NCI-H2227 (cell line): Measurements from ENCODE around the gene ARHGDIG.

Experiments used
- DNase-seq: peaks from one replicate; lab custom pipeline; 2025; ENCODE audit not compliant: unreplicated experiment; lab: John Stamatoyannopoulos, UW

The ARHGDIG gene

DNA sequence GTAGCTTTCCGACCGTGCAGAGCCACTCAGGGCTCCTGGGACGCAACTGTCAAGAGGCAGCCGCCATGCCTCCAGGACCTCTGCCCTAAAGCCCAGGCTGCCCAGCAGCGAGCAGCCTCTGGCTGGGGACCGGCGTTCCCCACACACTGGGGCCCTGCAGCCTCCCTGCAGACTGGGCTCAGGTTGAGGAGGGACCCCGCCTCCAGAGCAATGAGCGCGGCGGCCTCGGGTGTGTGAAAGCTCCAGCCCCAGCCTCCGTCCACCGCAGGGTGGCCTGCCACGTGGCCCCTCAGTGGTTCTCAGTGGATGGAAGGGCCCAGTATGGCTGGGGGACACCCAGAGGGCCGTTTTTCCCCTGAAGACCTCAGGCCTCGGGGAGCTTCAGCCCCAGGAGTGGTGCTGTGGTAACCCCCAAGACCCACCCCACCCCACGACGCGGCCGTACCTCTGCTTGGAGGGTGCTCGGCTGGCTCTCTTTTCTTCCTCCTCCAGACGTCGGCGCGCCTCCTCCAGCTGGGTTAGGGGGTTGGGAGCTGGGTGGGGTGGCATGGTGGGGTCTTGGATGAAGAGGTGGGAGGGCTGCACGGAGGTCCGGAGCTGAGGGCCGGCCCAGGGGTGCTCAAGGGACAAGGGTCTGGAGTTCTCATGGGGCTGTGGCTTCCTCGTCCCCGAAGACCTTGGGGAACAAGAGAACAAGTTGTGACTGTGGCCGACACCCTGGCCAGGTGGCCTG lies 12.8 kb downstream of the ARHGDIG start:
- DNase-seq: no peak

DNA sequence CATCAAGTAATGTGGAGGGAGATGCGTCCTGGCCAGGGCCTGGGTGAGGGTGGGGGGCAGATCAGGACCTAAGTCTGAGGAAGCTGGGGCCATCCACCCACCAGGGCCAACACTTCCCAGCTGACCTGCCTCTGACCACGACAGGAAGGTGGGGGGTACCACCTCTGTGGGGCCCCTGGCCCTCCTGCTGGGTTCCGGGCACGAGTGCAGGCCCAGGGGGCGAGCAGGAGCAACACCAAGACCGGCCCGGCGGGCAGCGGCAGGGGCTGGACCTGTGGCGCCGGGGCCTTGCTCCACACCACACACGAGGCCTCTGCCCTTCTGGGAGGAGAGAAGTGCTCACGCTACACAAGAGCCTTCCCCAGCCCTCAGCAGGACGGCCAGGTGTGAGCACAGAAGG lies 15.9 kb downstream of the ARHGDIG start:
- no peak for DNase-seq

- DNase-seq: no peak
Observed at GRCh38 chr16:296806-297510, 16.6 kb downstream of the ARHGDIG start.

DNA sequence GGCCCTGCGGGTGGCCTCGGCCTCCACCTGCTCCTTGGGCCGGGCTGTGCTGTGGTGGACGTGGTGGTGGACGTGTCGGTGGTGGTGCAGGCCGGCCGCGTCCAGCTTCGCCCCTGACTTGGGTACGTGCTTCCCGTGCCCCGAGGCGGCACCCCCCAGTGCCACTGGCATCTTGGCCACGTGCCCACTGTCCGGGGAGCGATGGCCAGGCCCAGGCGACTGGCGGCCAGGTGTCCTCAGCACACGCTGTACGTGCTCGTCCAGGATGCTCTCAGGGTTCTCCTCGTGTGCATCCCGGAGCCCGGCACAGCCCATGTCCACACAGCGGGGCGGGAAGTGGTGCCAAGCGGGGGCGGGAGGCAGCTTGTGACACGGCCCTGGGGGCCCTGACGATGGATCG lies 17.4 kb downstream of the ARHGDIG start:
- no peak for DNase-seq

GRCh38 chr16:301235-301634 lies 20.8 kb downstream of the ARHGDIG start:
- no peak for DNase-seq

DNA sequence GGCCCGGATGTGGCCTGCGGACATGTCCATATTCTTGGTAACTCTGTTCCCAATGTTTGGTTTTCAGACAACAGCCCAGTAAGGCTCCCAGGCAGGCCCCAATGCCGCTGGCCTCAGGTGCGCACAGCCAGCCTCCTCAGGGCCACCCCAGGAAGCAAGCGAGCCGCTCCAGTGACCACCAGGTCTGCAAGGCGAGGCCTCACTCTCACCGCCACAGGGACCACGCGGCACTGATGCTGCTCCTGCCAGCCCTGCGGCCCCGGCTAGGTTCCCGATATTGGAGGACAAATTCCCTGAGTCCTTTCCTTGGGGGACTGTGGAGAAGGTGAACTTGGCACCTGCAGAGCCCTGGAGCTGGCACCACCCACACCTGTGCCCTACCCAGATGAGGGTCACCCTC lies 21.6 kb downstream of the ARHGDIG start:
- DNase-seq: no peak

GRCh38 chr16:303760-304505 lies 23.5 kb downstream of the ARHGDIG start:
- no peak for DNase-seq

- DNase-seq: no peak
Observed at GRCh38 chr16:305916-306626, 25.7 kb downstream of the ARHGDIG start.

DNA sequence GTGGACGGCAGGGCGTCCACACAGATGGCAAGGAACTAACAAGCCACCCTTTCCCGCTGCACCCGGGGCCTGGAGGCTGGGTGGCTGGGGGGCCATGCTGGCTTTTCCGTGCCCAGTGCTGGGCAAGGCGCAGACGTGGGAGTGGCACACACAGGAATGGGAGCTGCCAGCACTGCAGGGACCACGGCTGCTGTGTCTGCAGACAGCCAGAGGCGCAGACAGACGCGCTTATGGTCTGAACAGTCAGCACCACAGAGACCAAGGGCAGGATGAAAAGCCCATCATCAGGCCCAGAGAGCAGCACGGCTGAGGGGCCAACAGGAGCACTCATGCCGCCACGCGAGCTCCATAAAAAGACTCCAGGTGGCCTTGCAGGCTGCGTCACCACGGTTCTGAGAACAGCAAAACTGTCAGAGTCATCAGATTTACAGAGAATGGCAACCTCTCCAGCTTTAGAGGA lies 26.6 kb downstream of the ARHGDIG start:
- peak; percentile 26 for DNase-seq

DNA sequence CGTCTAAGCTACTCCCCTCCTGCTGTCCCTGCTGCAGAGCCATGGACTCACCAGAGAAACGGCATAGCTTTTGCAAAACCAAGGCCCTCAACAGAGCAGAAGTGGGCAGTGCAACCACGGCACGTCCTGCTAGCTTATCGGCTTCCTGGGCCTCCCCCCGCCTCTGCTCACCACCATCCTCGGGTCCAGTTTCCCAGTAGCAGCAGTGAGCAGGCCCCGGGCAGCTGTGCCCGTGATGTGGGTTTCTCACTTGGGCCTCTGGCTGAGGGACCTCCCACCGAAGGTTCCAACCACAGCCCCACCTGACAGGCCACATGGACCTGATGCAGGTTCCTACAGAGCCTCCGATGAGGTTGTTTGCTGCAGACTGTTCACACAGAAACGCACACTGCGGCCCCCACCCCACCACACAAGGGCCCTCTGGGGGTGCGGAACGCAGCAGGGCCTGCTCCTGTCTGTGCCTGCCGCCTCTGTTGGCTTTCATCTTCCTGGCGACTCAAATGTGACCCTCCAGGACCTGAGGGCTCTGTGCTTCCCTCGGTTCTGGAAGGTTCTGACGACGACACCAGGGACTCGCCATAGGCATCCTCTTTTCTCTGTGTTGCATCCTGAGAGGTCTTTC lies 27.4 kb downstream of the ARHGDIG start:
- no peak for DNase-seq

GRCh38 chr16:309476-309875 lies 29.1 kb downstream of the ARHGDIG start:
- DNase-seq: no peak

DNA sequence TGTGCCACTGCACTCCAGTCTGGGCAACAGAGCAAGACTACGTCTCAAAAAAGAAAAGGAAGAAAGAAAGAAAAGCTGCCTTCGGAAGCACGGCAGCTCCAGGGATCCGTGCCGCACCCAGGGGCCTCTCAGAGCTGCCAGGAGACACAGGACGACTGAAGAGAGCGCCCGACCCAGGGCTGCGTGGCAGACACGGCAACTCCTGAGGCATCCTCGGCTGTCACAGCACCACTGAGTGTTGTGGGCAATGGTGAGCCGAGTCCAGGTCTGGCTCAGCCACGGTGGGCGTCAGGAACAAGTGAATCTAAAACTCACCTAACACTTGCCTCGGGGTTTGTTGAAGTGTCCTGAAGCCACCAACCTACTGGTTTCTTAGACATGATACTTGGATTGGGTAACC lies 31.3 kb downstream of the ARHGDIG start:
- no peak for DNase-seq

DNA sequence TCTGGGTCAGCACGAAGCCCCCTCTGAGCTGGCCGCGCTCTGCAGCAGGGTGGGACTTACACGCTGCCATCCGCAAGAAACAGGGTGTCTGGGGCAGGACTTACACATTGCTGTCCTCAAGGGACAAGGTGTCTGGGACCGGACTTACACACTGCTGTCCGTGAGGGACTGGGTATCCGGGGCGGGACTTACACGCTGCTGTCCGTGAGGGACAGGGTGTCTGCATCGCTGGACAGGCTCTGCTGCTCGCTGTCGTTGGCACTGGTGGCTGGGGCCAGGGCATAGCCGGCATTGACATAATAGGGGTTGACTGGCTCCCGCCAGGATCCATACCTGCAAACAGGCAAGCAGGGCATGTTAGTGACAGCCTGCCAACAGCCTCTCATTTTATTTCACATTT lies 34.0 kb downstream of the ARHGDIG start:
- no peak for DNase-seq

GRCh38 chr16:314795-315299 lies 34.5 kb downstream of the ARHGDIG start:
- no peak for DNase-seq

DNA sequence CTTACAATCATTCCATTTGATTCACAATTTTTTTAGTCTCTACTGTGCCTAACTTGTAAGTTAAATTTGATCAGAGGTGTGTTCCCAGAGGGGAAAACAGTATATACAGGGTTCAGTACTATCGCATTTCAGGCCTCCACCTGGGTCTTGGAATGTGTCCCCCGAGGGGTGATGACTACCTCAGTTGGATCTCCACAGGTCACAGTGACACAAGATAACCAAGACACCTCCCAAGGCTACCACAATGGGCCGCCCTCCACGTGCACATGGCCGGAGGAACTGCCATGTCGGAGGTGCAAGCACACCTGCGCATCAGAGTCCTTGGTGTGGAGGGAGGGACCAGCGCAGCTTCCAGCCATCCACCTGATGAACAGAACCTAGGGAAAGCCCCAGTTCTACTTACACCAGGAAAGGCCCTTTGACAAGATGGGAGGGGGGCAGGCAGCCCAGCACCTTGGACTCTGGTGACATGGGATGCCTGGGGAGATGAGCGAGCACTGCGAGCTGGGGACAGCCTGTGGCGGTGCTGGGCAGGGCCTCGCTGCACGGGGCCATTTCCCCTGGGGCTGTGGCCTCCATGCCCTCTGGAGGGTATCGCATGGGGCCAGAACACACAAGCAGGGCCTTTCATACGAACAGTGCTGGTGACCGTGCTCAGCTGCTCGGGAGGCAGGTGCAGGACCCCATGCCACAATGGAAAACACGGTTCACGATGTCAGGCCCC lies 36.5 kb downstream of the ARHGDIG start:
- DNase-seq: no peak

DNA sequence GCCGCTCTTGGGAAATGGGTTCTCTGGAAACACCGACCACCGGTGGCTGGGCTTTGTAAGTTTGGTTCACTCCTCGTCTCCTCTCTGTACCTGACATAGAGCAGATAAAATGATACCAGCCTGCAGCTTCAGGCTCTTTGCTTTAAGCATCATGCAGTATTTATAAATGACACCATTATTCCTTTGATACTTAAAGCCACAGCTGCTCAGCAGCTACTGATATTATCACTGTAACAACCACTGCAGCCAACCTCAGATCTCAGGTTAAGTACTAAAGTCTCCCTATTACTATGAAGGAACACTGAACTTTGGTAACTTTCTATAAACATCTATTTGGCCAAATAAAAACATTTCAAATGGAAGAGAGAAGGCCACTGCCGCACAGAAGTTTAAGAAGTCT lies 37.2 kb downstream of the ARHGDIG start:
- no peak for DNase-seq

GRCh38 chr16:318628-319027 lies 38.2 kb downstream of the ARHGDIG start:
- no peak for DNase-seq

- no peak for DNase-seq
Observed at GRCh38 chr16:320206-320605, 39.8 kb downstream of the ARHGDIG start.

DNA sequence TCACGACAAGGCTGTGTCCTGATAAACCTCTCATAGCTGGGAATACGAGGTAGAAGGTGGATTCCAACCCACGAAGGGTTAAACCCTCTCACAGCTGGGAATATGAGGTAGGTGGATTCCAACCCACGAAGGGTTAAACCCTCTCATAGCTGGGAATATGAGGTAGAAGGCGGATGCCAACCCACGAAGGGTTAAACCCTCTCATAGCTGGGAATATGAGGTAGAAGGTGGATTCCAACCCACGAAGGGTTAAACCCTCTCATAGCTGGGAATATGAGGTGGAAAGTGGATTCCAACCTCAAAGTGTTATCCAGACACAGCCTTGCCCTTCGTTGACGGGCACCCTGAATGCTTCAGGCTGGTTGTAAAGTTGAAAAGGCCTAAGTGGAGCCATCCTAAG lies 41.1 kb downstream of the ARHGDIG start:
- no peak for DNase-seq
